Middle frontal gyrus (tissue), 1 donor: ENCODE data around the gene CHSY3.

Source experiments
- DNase-seq: peaks from one replicate; pipeline ENCODE4 v3.0.0-alpha.2; 2015; ENCODE audit warnings: low spot score; ENCODE audit errors: extremely low spot score

CHSY3 gene

GRCh38 chr5:129904102-129904666 lies at the start of gene CHSY3:
TSS of gene CHSY3 (plus strand) at chr5:129904465.
- peak; percentile 68 for DNase-seq

GRCh38 chr5:129856325-129856724 lies 47.9 kb upstream of the CHSY3 start:
- DNase-seq = no peak

GRCh38 chr5:129857116-129857515 lies 47.1 kb upstream of the CHSY3 start:
- no peak for DNase-seq

- no peak for DNase-seq
Observed at GRCh38 chr5:129858131-129858675, 46.1 kb upstream of the CHSY3 start.

GRCh38 chr5:129884322-129884721 lies 19.9 kb upstream of the CHSY3 start:
- DNase-seq = no peak

- DNase-seq = no peak
Observed at GRCh38 chr5:129899454-129899853, 4.8 kb upstream of the CHSY3 start.

GRCh38 chr5:129902816-129903215 lies 1.4 kb upstream of the CHSY3 start:
- DNase-seq = no peak

GRCh38 chr5:129903466-129904101 lies 681 bp upstream of the CHSY3 start:
- no peak for DNase-seq

GRCh38 chr5:129904667-129905472 lies 605 bp downstream of the CHSY3 start:
- DNase-seq = no peak

- DNase-seq = no peak
Observed at GRCh38 chr5:129905473-129906176, 1.4 kb downstream of the CHSY3 start.

- DNase-seq = no peak
Observed at GRCh38 chr5:129906177-129906887, 2.1 kb downstream of the CHSY3 start.

- no peak for DNase-seq
Observed at GRCh38 chr5:129909225-129909624, 5.0 kb downstream of the CHSY3 start.

- DNase-seq = no peak
Observed at GRCh38 chr5:129912601-129913255, 8.5 kb downstream of the CHSY3 start.

GRCh38 chr5:129915415-129915814 lies 11.2 kb downstream of the CHSY3 start:
- DNase-seq = no peak

GRCh38 chr5:129917224-129917623 lies 13.0 kb downstream of the CHSY3 start:
- no peak for DNase-seq

- DNase-seq = no peak
Observed at GRCh38 chr5:129921204-129921603, 16.9 kb downstream of the CHSY3 start.

- DNase-seq = no peak
Observed at GRCh38 chr5:129930221-129930620, 26.0 kb downstream of the CHSY3 start.

- DNase-seq = no peak
Observed at GRCh38 chr5:129935626-129936025, 31.4 kb downstream of the CHSY3 start.

GRCh38 chr5:129938077-129938476 lies 33.8 kb downstream of the CHSY3 start:
- no peak for DNase-seq

GRCh38 chr5:129943936-129944335 lies 39.7 kb downstream of the CHSY3 start:
- DNase-seq = no peak
